NCI-H526 treated with DMSO at 0.1 percent for 48 hours (cell line): ENCODE data around the gene CFL1.
A peak's percentile ranks its signal among the peaks of the same experiment; 100 is the strongest.
"Not testable (repeated sequence)": the region's sequence is repeated elsewhere in the genome, so short reads cannot be mapped to it uniquely, and the experiment has no call there.

ENCODE experiments used
- DNase-seq: peaks from one replicate; lab custom pipeline; 2025; lab: John Stamatoyannopoulos, UW

Gene CFL1

DNA sequence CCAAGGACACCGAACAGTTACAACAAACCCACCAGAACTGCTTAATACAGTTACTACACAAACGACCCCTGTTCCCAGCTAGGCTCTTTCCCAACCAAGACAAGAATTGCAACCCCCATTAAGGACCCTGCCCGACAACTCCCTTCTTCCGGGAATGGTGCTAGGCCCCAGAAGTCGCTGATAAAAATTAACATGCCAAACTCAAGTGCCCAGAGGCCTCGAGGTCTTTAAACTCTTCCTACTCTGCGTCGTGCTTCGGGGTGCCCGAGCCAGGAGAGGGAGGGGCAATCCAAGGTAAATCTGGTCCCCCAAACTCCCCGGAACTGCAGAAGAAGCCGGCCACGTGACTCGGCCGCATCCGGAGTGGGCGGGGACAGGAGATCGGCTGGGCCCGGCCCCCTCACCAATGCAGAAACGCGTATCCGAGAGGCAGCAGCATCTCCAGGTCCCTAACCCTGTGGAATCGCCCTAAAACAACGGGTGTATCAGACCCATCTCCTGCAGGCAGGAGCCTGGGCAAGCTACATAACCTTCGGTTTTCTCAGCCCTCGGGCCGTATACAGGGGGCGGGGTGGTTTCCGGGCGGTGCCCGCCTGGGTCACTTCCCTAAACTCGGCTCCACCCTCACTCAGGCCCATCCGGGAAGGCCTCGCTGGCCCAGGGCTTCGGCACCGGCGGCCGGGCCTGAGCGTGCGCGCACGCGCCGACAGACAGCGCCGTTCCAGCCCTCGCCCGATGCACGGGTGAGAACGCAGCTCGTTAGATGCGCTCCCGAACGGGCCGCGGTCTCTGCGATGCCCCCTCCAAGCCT, 1.1 kb downstream of the CFL1 start:
- peak; percentile 30 for DNase-seq

DNA sequence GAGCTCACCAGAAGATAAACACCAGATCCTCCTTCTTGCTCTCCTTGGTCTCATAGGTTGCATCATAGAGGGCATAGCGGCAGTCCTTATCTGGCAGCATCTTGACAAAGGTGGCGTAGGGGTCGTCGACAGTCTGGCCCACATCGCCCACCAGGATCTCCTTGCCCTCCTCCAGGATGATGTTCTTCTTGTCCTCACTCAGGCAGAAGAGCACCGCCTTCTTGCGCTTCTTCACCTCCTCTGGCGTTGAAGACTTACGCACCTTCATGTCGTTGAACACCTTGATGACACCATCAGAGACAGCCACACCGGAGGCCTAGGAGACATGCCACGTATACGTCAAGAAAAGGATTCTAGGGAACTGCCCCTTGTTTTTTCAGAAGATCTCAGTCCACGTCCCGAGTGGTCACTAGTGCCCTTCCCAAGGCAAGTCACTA, 2.0 kb downstream of the CFL1 start:
- DNase-seq: no peak

DNA sequence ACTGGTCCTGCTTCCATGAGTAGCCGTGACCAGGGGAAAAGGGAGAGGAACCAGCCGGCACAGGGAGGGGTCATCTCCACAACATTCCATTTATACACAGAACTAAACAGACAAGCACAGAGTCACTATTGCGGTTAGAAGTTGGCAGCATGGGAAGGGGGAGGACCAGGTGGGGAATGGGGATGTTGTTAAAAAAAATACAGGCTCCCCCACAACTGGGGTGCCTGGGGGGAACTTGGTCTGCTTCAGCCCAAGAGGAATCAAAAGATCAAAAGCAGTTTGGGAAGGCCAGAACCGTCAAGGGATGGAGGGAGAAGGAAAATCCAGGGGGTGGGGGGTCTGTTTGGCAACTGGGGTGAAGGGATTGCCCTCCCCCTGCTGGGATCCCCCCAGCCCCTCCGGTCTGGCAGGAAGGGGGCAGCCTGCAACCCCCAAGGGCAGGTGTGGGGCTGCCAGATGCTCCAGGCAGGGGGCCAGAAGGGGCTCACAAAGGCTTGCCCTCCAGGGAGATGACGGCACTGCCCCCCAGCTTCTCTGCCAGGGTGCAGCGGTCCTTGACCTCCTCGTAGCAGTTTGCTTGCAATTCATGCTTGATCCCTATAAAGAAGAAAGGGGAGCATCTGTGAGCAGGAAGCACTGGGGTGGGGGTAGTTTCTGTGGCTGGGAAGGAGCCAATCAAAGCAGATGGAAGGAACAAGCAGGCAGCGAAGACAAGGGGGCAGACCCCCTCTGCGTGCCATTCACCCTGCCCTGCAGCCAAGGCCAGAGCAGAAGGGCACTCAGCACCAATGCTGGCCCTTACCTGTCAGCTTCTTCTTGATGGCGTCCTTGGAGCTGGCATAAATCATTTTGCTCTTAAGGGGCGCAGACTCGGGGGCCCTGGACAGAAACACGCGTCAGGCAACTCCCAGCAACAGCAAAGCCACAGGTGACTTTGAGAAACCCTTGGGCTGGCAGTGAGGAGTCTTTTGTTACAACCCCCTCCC, 2.8 kb downstream of the CFL1 start:
- no peak for DNase-seq

DNA sequence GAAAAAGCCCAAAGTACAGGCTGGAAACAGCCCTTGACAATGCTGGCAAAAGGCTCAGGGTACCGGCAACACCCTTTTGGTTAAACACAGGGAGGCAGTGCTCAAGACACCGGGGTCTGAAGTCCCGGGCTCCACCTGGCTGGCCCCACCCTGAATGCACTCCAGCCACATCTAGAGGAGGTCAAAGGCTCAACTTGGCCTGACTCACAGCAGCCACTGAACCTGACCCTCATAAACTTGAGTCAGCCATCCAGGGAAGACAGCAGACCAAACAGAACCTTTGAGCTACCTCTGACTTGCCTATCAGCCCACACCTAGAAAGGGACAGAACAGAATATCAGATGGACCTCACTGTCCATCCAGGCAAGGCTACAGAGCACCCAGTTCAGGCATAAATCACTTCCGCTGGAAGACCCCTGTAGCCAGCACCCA, 3.8 kb downstream of the CFL1 start:
- no peak for DNase-seq

DNA sequence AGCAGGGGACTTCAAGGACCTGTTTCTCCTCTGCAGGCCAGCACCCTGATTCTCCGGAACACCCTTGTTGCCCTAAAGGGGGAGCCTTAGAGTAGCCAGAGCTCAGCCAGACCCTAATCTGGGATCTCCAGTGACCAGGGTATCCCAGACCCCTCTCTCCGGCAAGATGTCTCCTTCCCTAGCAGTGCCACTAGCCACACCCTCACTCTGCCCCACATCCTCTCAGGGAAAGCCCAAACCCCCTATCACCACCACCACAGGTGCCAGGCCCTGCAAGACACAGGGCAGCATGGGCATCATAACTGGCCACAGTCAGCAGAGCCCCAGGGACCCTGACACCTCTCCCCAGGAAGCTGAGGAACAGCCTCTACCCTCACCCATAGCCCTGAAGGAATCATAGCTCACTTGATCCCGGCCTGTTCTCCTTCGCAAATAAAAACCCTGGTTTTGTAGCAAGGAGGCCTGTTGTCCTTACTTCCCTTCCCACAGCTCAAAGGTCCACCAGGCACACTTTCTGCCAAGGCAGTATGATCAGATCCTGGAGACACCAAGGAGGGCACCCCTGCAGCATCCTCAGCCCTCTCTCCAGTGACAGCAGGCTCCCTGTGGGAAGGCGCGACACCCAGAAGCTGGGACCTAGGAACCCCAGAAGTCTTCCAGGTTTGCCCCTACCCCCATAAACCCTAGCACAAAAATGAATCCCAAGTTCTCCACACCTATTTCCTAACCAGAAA, 4.6 kb downstream of the CFL1 start:
- no peak for DNase-seq

DNA sequence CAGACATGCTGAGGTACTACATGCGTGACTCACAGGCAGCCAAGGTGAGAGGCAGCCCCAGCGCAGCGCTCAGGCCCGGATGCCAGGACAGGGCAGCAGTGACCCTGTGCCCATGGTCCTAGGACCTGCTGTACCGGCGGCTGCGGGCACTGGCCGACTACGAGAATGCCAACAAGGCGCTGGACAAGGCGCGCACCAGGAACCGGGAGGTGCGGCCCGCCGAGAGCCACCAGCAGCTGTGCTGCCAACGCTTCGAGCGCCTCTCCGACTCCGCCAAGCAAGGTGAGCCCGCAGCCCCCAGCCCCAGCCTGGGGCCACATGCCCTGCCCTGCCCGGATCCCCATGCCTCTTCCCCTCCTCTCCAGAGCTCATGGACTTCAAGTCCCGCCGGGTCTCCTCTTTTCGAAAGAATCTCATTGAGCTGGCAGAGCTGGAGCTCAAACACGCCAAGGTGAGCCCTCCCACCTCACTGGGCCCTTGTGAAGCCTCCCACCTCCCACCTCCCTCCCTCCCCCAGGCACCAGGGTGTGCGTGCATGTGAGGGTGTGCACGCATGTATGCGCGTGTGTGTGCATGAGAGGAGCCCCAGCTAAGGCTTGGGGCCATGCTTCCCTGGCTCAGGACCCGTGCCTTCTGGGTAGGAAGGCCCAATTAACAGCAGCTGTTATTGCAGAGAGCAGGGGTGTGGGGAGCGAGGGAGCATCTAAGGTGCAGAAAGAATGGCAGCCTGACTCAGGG, 5.3 kb downstream of the CFL1 start:
- DNase-seq: no peak

DNA sequence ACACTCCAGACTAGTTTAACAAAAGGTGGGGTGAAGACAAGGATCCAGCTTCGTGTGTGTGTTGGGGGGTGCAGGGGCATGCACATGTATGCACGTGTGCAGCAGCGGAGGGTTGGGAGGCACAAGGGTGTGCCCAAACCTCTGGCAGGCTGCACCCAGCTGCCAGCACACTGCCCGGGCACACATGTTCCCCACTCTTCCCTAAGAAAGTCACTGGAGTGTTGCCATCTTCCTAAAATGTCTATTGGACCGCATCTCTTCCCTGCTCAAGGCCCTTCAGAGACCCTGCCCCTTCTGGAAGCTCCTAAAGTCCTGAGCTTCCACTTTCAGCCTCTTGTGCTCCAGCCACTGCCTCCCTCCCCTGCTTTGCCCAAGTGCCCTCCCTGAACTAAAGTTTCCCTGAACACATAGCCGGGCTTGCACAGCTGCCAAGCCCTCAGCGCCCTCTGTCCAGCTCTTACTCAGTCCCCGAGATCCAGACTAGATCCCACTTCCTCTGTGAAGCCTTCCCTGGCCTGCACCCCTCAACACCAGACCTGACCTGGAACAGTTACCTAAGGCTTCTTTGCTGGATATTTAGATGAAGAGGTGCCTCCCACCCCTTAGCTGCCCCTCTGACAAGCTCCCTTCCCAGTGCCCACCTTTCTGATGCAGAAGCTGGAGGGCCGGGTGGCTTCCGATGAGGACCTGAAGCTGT, 6.0 kb downstream of the CFL1 start:
- no peak for DNase-seq

DNA sequence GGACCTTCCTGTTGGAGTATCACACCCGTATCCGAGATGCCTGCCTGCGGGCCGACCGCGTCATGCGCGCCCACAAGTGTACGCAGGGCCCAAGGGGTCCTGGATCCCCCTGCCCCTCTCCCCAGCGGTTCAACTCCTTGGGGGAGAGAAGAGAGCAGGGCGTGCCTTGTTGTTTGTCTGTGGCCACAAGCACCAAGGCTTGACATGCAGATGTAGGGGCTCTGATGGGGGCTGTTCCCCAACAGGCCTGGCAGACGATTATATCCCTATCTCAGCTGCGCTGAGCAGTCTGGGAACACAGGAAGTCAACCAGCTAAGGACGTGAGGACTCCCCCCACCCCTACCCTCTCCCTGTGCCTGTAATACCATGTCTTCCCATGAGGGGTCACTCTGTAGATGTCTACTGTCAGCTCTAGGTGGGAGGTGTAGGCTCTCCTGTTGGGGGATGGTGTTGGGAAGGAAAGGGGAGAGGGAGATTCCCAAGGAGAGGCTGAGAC, 6.8 kb downstream of the CFL1 start:
- DNase-seq: no peak

DNA sequence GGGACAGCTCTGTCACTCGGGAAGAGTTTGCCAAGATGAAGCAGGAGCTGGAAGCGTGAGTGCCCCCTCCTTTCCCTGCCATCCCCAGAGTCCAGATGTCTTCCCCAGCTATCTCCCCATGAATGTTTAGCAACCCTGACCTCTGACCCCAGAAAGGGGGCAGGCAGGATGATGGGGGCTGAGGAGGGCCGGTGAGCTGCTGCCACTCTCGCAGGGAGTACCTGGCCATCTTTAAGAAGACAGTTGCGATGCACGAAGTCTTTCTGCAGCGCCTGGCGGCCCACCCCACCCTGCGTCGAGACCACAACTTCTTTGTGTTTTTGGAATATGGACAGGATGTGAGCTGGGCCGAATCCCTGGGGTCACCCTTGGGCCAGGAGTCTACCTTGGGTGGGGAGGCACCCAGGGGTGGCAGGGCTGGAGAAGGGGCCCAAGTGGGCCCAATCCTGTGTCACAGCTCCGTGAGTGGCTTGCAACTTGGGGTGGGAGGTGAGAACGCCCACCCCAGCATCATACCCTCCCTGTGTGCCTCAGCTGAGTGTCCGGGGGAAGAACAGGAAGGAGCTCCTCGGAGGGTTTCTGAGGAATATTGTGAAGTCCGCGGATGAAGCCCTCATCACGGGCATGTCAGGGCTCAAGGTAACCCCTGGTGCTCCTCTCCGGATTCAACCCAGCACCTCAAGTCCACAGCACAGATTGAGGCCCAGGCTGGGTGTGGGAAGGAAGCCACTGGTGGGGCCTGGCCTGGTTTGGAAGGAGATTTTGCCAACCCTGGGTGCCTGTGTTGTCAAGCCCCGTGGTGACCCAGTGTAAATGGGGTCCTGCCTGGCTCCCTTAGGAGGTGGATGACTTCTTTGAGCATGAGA, 7.5 kb downstream of the CFL1 start:
- DNase-seq: no peak

DNA sequence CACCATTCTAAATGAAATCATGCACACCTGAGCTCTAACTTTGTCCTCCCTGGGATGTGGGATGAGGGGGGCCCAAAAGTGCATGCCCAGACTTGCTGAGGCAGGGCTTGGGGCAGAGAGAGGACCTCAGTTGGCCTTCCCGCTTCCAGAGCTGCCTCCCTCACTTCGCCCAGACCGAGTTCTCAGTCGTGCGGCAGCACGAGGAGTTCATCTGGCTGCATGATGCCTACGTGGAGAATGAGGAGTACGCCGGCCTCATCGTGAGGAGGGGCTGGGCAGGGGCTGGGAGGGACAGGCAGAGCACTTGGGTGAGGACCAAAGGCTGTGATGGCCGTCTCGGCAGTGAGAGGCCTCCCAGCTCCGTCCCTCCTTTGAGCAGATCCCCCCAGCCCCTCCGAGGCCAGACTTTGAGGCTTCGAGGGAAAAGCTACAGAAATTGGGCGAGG, 8.2 kb downstream of the CFL1 start:
- no peak for DNase-seq

DNA sequence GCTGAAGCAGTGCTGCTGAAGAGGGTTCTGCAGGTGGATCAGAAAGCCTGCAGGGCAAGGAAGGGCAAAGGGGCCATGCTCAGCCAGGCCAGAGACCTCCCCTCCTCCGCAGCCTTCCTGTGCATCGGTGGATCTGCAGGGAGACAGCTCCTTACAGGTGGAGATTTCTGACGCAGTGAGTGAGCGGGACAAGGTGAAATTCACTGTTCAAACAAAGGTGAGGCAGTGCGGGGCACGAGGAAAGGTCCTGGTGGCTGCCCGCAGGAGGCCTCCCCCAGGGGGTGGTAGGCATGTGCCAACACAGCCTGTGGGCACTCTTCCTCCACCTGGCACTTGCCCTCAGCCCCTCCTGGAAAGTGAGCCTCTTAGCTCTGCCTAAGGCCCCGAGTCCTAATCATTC, 8.6 kb downstream of the CFL1 start:
- DNase-seq: no peak

DNA sequence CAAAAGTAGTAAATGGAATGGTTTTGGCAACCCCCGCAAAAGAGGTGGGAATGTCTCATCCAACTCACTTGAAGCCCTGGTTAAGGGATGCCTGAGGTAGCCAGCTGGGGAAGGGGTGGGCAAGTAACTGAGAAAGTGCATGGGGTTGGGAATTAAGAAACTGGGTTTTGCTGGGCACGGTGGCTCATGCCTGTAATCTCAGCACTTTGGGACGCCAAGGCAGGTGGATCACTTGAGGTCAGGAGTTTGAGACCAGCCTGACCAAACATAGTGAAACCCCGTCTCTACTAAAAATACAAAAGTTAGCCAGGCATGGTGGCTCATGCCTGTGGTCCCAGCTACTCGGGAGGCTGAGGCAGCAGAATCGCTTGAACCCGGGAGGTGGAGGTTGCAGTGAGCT, 9.3 kb downstream of the CFL1 start:
- not testable (repeated sequence) for DNase-seq

DNA sequence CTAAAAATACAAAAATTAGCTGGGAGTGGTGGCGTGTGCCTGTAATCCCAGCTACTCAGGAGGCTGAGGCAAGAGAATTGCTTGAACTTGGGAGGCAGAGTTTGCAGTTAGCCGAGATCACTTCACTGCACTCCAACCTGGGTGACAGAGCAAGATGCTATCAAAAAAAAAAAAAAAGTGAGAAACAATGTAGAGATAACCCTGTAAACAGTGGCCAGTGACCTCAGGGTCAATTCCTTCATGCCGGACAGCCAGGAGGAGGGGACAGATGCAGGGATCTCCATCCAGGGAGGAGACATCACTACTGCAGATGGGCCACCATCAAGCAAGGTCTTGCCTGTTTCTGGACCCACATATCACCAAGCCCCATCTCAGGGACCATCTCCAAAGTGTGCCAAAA, 10.2 kb downstream of the CFL1 start:
- DNase-seq: no peak

DNA sequence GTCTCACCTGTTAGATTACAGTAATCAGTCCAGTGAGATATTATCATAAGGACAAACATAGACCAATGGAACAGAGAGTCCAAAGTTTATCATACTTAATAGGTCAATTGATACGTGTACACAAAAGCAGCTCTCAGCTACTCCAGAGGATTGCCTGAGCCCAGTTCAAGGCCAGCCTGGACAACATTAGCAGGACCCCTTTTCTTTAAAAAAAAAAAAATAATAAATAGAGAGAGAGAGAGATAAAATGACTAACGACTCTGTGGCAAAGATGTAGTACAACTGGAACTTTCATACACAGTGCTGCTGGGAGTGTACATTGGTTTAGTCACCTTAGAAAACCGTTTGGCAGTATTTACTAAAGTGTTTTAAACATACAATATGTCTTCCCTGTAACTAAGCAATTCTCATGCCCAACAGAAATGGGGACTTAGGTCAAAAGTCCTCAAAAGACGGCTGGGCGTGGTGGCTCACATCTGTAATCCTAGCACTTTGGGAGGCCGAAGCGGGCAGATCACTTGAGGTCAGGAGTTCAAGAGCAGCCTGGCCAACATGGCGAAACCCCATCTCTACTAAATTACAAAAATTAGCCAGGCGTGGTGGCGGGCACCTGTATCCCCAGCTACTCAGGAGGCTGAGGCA, 13.6 kb downstream of the CFL1 start:
- DNase-seq: no peak

DNA sequence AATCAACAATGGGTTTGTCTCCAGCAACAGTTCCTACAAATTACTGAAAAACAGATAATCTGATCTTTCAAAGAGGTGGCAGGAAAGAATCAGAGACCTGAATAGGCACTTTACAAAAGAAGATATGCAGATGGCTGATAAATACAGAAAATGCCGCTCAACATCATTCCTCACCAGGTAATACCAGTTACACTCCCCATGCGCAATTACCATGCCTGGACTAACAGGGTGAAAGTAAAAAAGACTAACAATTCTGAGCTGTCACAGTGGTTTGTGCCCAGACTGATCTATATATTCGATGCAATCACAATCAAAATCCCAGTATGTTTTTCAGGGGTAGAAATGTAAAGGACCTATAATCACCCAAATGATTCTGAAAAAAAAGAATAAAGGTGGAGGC, 14.2 kb downstream of the CFL1 start:
- DNase-seq: no peak

DNA sequence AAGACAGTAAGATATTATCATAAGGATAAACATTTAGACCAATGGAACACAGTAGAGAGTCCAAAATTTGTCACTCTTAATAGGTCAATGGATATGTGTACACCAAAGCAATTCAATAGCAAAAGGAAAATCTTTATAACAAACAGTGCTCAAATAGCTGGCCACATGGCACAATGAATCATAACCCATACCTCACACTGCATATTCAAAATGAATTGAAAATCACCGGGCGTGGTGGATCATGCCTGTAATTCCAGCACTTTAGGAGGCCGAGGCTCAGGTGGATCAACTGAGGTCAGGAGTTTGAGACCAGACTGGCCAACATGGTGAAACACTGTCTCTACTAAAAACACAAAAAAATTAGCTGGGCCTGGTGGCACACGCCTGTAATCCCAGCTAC, 15.8 kb downstream of the CFL1 start:
- DNase-seq: no peak

DNA sequence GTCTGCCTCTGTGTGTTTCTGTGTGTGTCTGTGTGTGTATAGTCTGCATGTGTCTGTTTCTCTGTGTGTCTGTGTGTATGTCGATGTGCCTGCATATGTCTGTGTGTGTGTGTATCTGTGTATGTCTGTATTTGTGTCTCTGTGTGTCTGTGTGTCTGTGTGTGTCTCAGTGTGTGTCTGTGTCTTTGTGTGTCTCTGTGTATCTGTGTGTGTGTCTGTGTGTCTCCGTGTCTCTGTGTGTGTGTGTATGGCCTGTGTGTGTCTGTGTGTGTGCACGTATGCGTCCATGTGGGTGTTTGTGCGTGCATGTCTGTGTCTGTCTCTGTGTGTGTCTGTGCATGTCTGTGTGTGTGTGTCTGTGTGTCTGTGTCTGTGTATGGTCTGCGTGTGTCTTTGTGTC, 23.8 kb downstream of the CFL1 start:
- DNase-seq: no peak

DNA sequence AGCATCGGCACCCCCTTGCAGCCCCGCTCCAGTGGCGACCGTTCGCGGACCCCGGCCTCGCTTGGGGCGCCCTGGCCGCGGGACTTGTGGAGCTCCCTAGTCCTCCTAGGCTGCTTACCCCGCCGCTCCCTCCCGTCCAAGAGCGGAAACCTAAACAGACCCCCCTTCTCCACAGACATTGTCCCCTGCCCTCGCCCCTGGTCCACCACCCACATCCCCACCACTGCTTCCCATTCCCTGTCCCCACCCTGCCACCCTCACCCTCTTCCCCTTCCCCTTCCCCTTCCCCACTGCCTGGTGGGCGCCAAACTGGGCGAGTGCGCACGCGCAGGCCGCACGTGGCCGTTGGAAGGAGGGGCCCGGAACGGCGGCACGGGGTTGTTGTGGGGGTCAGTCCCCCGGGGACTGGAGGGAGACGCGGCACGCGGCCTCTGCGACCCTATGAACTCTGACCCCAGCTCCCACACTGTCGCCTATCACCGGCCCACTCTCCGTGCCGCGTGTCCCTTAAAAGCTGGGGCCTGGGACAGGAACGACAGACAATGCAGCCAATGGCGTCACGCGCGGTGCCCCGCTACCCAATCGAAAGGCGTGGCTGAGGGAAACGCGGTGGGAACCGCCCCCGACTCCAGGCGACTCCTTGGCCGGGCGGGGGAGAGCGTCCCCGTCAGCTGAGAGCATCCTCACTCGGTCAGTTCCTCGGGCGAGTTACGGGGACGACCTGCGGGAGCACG, 24.5 kb downstream of the CFL1 start, which contains the start of gene SNX32:
SNX32 (plus strand) TSS at position 667 of the 734 bp plus-strand sequence. CDS start 103 bp downstream, outside the sequence.
- peak; percentile 90 for DNase-seq
